OCI-LY3 (cell line): ENCODE data around the gene EIF6.
"Not testable (repeated sequence)": the region's sequence is repeated elsewhere in the genome, so short reads cannot be mapped to it uniquely, and the experiment has no call there.

Experiments
- H2AFZ ChIP-seq: fragments of 200-600, 300-600 bp; shearing (Covaris generic); 2 replicates; pipeline ENCODE4 v1.6.0; 2014; ENCODE audit warnings: antibody characterized with exemption, low read depth, low read length
- H3K27ac ChIP-seq: fragments of 200-600, 300-600 bp; sonication (generic); 2 replicates; pipeline ENCODE4 v1.5.1; 2014; ENCODE audit warnings: mild to moderate bottlenecking, low read length, moderate library complexity, mixed read lengths
- H3K27me3 ChIP-seq: fragments of 200-600, 300-600 bp; sonication (generic); 2 replicates; pipeline ENCODE4 v1.6.1; 2014; ENCODE audit warnings: low read depth, low read length, mixed read lengths
- H3K36me3 ChIP-seq: fragments of 200-600, 300-600 bp; sonication (generic); replicated peaks from 2 replicates; pipeline ENCODE3; 2014; ENCODE audit warnings: low read depth, low read length, mixed read lengths
- H3K4me1 ChIP-seq: fragments of 300-600, 200-600 bp; sonication (generic); 2 replicates; pipeline ENCODE4 v1.6.1; 2014; ENCODE audit warnings: low read length, mixed read lengths
- H3K4me2 ChIP-seq: fragments of 200-600, 300-600 bp; sonication (generic); 2 replicates; pipeline ENCODE4 v1.6.1; 2014; ENCODE audit warnings: low read length, mixed read lengths
- H3K4me3 ChIP-seq: fragments of 300-600, 200-600 bp; sonication (generic); 2 replicates; pipeline ENCODE4 v1.5.1; 2014; ENCODE audit warnings: antibody characterized with exemption, mild to moderate bottlenecking, low read length, moderate library complexity
- H3K79me2 ChIP-seq: fragments of 300-600, 200-600 bp; shearing (Covaris generic); 2 replicates; pipeline ENCODE4 v1.6.1; 2014; ENCODE audit warnings: mild to moderate bottlenecking, low read length, mixed read lengths
- H3K9ac ChIP-seq: fragments of 300-600, 200-600 bp; shearing (Covaris generic); 2 replicates; pipeline ENCODE4 v1.6.0; 2014; ENCODE audit warnings: mild to moderate bottlenecking, low read length, moderate library complexity
- H3K9me3 ChIP-seq: fragments of 200-600, 300-600 bp; shearing (Covaris generic); 2 replicates; pipeline ENCODE4 v1.6.1; 2014; ENCODE audit warnings: low read length, mixed read lengths; ENCODE audit not compliant: insufficient read depth
- H4K20me1 ChIP-seq: fragments of 200-600, 300-600 bp; sonication (generic); 2 replicates; pipeline ENCODE4 v1.6.1; 2016; ENCODE audit warnings: low read length, mixed read lengths; ENCODE audit not compliant: insufficient read depth
- CTCF ChIP-seq: fragments of 200-600, 300-600 bp; sonication (generic); IDR thresholded peaks from 2 replicates; pipeline ENCODE4 v1.5.1; 2014; ENCODE audit warnings: antibody characterized with exemption, low read length, low read depth
- EZH2phosphoT487 ChIP-seq: fragments of 200-600 bp; shearing (Covaris generic); IDR thresholded peaks from 2 replicates; pipeline ENCODE4 v1.6.1; 2018; ENCODE audit warnings: antibody characterized with exemption, mixed run types, low read depth

EIF6 gene

GRCh38 chr20:35319192-35319870, 34.8 kb upstream of the EIF6 start:
- Histone ChIP-seq H2AFZ (no peak overlapping the region), H3K4me3 (no peak overlapping the region), H3K4me1 (peaks cover 19% of the 10 kb centered on the region), H3K27me3 (no peaks in the 10 kb centered on the region), H3K79me2 (no peaks in the 10 kb centered on the region), H3K36me3 (no peaks in the 10 kb centered on the region), H3K4me2 (no peak overlapping the region), H3K27ac (no peak overlapping the region), H3K9ac (no peak overlapping the region), H3K9me3 (no peaks in the 10 kb centered on the region), H4K20me1 (no peaks in the 10 kb centered on the region)
- TF ChIP-seq EZH2phosphoT487: no peak
- TF ChIP-seq CTCF: no peak

- Histone ChIP-seq H4K20me1 (no peaks in the 10 kb centered on the region), H3K4me1 (peaks cover 19% of the 10 kb centered on the region), H3K9ac (no peak overlapping the region), H3K36me3 (no peaks in the 10 kb centered on the region), H3K9me3 (no peaks in the 10 kb centered on the region), H3K27ac (no peak overlapping the region), H3K27me3 (no peaks in the 10 kb centered on the region), H3K4me3 (no peak overlapping the region), H3K79me2 (no peaks in the 10 kb centered on the region), H2AFZ (no peak overlapping the region), H3K4me2 (peak overlapping the region; percentile 10; the same call in 1 of the 2 replicates)
- no peak for TF ChIP-seq CTCF
- no peak for TF ChIP-seq EZH2phosphoT487
Observed at GRCh38 chr20:35318502-35319157, 34.1 kb upstream of the EIF6 start.

- H3K9me3 ChIP-seq: no peaks in the 10 kb centered on the region
- H3K4me2 ChIP-seq: no peak overlapping the region
- H3K27me3 ChIP-seq: no peaks in the 10 kb centered on the region
- no peak overlapping the region for H2AFZ ChIP-seq
- H3K4me1 ChIP-seq: peaks cover 20% of the 10 kb centered on the region
- no peaks in the 10 kb centered on the region for H3K79me2 ChIP-seq
- TF ChIP-seq CTCF (no peak), EZH2phosphoT487 (no peak)
- H4K20me1 ChIP-seq: no peaks in the 10 kb centered on the region
- no peak overlapping the region for H3K4me3 ChIP-seq
- no peaks in the 10 kb centered on the region for H3K36me3 ChIP-seq
- H3K27ac ChIP-seq: no peak overlapping the region
- H3K9ac ChIP-seq: no peak overlapping the region
Observed at GRCh38 chr20:35317416-35318210, 33.0 kb upstream of the EIF6 start.

GRCh38 chr20:35316086-35316485, 31.5 kb upstream of the EIF6 start:
- no peaks in the 10 kb centered on the region for H3K9me3 ChIP-seq
- TF ChIP-seq EZH2phosphoT487: no peak
- TF ChIP-seq CTCF: no peak
- H2AFZ ChIP-seq: no peak overlapping the region
- no peaks in the 10 kb centered on the region for H3K27me3 ChIP-seq
- H3K27ac ChIP-seq: no peak overlapping the region
- no peak overlapping the region for H3K4me2 ChIP-seq
- H3K4me1 ChIP-seq: peaks cover 35% of the 10 kb centered on the region
- H3K4me3 ChIP-seq: no peak overlapping the region
- H4K20me1 ChIP-seq: no peaks in the 10 kb centered on the region
- H3K36me3 ChIP-seq: no peaks in the 10 kb centered on the region
- no peaks in the 10 kb centered on the region for H3K79me2 ChIP-seq
- H3K9ac ChIP-seq: no peak overlapping the region

GRCh38 chr20:35315632-35316020, 31.1 kb upstream of the EIF6 start:
- not testable (repeated sequence) for H3K27me3 ChIP-seq, H3K9ac ChIP-seq, H3K4me2 ChIP-seq, H3K79me2 ChIP-seq, H3K4me3 ChIP-seq, H2AFZ ChIP-seq, H3K36me3 ChIP-seq, H3K27ac ChIP-seq, H4K20me1 ChIP-seq, H3K9me3 ChIP-seq
- peaks cover 37% of the 10 kb centered on the region for H3K4me1 ChIP-seq
